ENCODE results near the gene CHRNG.

The CHRNG gene

GRCh38 chr2:232505856-232506255 is 33.6 kb upstream of the CHRNG start:
- DNase-seq, result no peak

- no peak for DNase-seq
Measured at GRCh38 chr2:232506709-232507108, 32.8 kb upstream of the CHRNG start.

- no peak for DNase-seq
Measured at GRCh38 chr2:232508251-232508650, 31.2 kb upstream of the CHRNG start.

GRCh38 chr2:232511336-232511890 is 28.1 kb upstream of the CHRNG start:
- DNase-seq, result no peak

- DNase-seq, result no peak
Measured at GRCh38 chr2:232512602-232513001, 26.9 kb upstream of the CHRNG start.

GRCh38 chr2:232513353-232513752 is 26.1 kb upstream of the CHRNG start:
- DNase-seq, result no peak

- no peak for DNase-seq
Measured at GRCh38 chr2:232515639-232516038, 23.9 kb upstream of the CHRNG start.

GRCh38 chr2:232516551-232516950 is 22.9 kb upstream of the CHRNG start:
- DNase-seq, result no peak

GRCh38 chr2:232518844-232519243 is 20.6 kb upstream of the CHRNG start:
- no peak for DNase-seq

- no peak for DNase-seq
Measured at GRCh38 chr2:232519581-232520438, 19.7 kb upstream of the CHRNG start, which contains the start of gene PRSS56. Gene PRSS56 (plus strand): TSS chr2:232520388. CDS start chr2:232520599, 211 bp downstream.

- no peak for DNase-seq
Measured at GRCh38 chr2:232520489-232520888, 19.0 kb upstream of the CHRNG start.

GRCh38 chr2:232521098-232521497 is 18.4 kb upstream of the CHRNG start:
- no peak for DNase-seq

GRCh38 chr2:232521959-232522622 is 17.4 kb upstream of the CHRNG start:
- DNase-seq, result peak; percentile 66

- DNase-seq, result no peak
Measured at GRCh38 chr2:232522623-232523401, 16.7 kb upstream of the CHRNG start.

- DNase-seq, result no peak
Measured at GRCh38 chr2:232523402-232523681, 16.1 kb upstream of the CHRNG start.

- no peak for DNase-seq
Measured at GRCh38 chr2:232523682-232524597, 15.6 kb upstream of the CHRNG start.

- no peak for DNase-seq
Measured at GRCh38 chr2:232524771-232525170, 14.7 kb upstream of the CHRNG start.

GRCh38 chr2:232525199-232525598 is 14.3 kb upstream of the CHRNG start:
- DNase-seq, result no peak

- no peak for DNase-seq
Measured at GRCh38 chr2:232525791-232526371, 13.6 kb upstream of the CHRNG start, which contains the start of gene CHRND. Gene CHRND (plus strand): TSS chr2:232526160. CDS start chr2:232526216, 56 bp downstream.

GRCh38 chr2:232526372-232526941 is 13.0 kb upstream of the CHRNG start:
- DNase-seq, result no peak

GRCh38 chr2:232527905-232528470 is 11.5 kb upstream of the CHRNG start:
- DNase-seq, result no peak

Data from activated T-cell treated with anti-CD3 and anti-CD28 coated beads for 4 hours (primary cell).